A549 (cell line): ENCODE results near the gene ANKRD16. TPM values are rescaled to one million over a fixed set of nuclear protein-coding genes. Genes with fewer than 3 reads are reported as not detected.

Source experiments
- ATAC-seq, 2 experiments: fragments of 200-7000 bp in 1 of 2; fragments of >200 bp in 1 of 2; cut with Nextera tagmentation in 1 of 2; cut with Tn5 transposase in 1 of 2; 3 replicates each; pipeline versions ENCODE4 v1.8.0 to v1.9.1; 2018 to 2020; ENCODE audit warnings: mild to moderate bottlenecking in 1 of 2, moderate library complexity in 1 of 2
- CTCF ChIA-PET: fragments of 300-600 bp; sonication (Branson Sonifier 250); formaldehyde crosslinking; extraction: SDS; loops from one replicate; lab custom pipeline; 2021; ENCODE audit warnings: antibody characterized with exemption, inconsistent platforms; lab: Yijun Ruan, JAX
- POLR2A ChIA-PET: fragments of 350-600 bp; formaldehyde crosslinking; extraction: SDS; loops from one replicate; lab custom pipeline; 2021; ENCODE audit warnings: antibody characterized with exemption, inconsistent platforms; lab: Yijun Ruan, JAX
- DNase-seq, 2 experiments: peaks; one replicate each; pipeline versions ENCODE4 v3.0.0 to v3.0.0-alpha.2; 2011 to 2016; ENCODE audit warnings: low read depth in 1 of 2, low spot score in 1 of 2
- FAIRE-seq: peaks from 2 replicates; lab custom pipeline; 2011; peaks lifted over from hg19 to GRCh38; lab: Jason Lieb, UNC
- H3K27ac ChIP-seq, 2 experiments: fragments of >200 bp; sonication (Bioruptor Twin); formaldehyde crosslinking; 3 replicates each; pipeline ENCODE4 v1.5.1; 2016 to 2017
- H3K4me1 ChIP-seq: fragments of >200 bp; sonication (Bioruptor Twin); formaldehyde crosslinking; 3 replicates; pipeline ENCODE4 v1.6.1; 2016
- H3K4me2 ChIP-seq: fragments of >200 bp; sonication (Bioruptor Twin); formaldehyde crosslinking; 3 replicates; pipeline ENCODE4 v1.6.1; 2016
- H3K4me3 ChIP-seq: fragments of >200 bp; sonication (Bioruptor Twin); formaldehyde crosslinking; 3 replicates; pipeline ENCODE4 v1.5.1; 2016
- H3K9me3 ChIP-seq: fragments of >200 bp; sonication (Bioruptor Twin); formaldehyde crosslinking; 3 replicates; pipeline ENCODE4 v1.6.1; 2016
- BHLHE40 ChIP-seq: IDR thresholded peaks from 2 replicates; pipeline ENCODE4 v1.6.1; 2012; ENCODE audit warnings: low read depth, low read length, inconsistent platforms
- CBX8 ChIP-seq: fragments of 200-600 bp; sonication (generic); IDR thresholded peaks from 2 replicates; pipeline ENCODE4 v1.6.1; 2016
- CEBPB ChIP-seq, 2 experiments: fragments of >200 bp in 1 of 2; sonication (Bioruptor Twin) in 1 of 2; formaldehyde crosslinking in 1 of 2; IDR thresholded peaks; 2 replicates each; pipeline ENCODE4 v1.6.1; 2012 to 2016
- CHD2 ChIP-seq: fragments of 150-350 bp; IDR thresholded peaks from 2 replicates; pipeline ENCODE4 v1.6.1; 2014; ENCODE audit warnings: low read length; ENCODE audit not compliant: partially characterized antibody
- CHD4 ChIP-seq: fragments of 200-600 bp; sonication (generic); IDR thresholded peaks from 2 replicates; pipeline ENCODE4 v1.6.1; 2016; ENCODE audit warnings: antibody characterized with exemption, mild to moderate bottlenecking, borderline replicate concordance
- EHMT2 ChIP-seq: fragments of 200-600 bp; sonication (generic); IDR thresholded peaks from 2 replicates; pipeline ENCODE4 v1.6.1; 2016; ENCODE audit warnings: antibody characterized with exemption, low read depth, mild to moderate bottlenecking, moderate library complexity
- GATA3 ChIP-seq: IDR thresholded peaks from 2 replicates; pipeline ENCODE4 v1.6.1; 2012; ENCODE audit warnings: borderline replicate concordance
- HDAC2 ChIP-seq: fragments of 200-600 bp; sonication (generic); IDR thresholded peaks from 2 replicates; pipeline ENCODE4 v1.6.1; 2016
- HOXA7 ChIP-seq: fragments of 250-450 bp; sonication (Bioruptor Pico); IDR thresholded peaks from 2 replicates; pipeline ENCODE4 v1.5.0; 2020; ENCODE audit warnings: mild to moderate bottlenecking, moderate library complexity
- HOXB13 ChIP-seq: fragments of 250-450 bp; sonication (Bioruptor Pico); IDR thresholded peaks from 2 replicates; pipeline ENCODE4 v1.5.0; 2020; ENCODE audit warnings: low read depth, mild to moderate bottlenecking, moderate library complexity
- HOXB5 ChIP-seq: fragments of 250-450 bp; sonication (Bioruptor Pico); IDR thresholded peaks from 2 replicates; pipeline ENCODE4 v1.5.0; 2020; ENCODE audit warnings: mild to moderate bottlenecking, moderate library complexity
- MAFK ChIP-seq: fragments of 450-650 bp; IDR thresholded peaks from 2 replicates; pipeline ENCODE4 v1.6.1; 2014; ENCODE audit not compliant: partially characterized antibody
- MAZ ChIP-seq: fragments of 150-350 bp; IDR thresholded peaks from 2 replicates; pipeline ENCODE4 v1.6.1; 2014; ENCODE audit warnings: antibody characterized with exemption, low read depth, low read length, borderline replicate concordance
- NPAS2 ChIP-seq: fragments of 250-450 bp; sonication (Bioruptor Pico); IDR thresholded peaks from 2 replicates; pipeline ENCODE4 v1.8.0; 2022; ENCODE audit warnings: mild to moderate bottlenecking, moderate library complexity, borderline replicate concordance
- NR3C1 ChIP-seq: fragments of >200 bp; sonication (Bioruptor Twin); formaldehyde crosslinking; IDR thresholded peaks from 3 replicates; pipeline ENCODE4 v1.6.1; 2017
- PHF8 ChIP-seq: fragments of 200-600 bp; sonication (generic); IDR thresholded peaks from 2 replicates; pipeline ENCODE4 v1.6.1; 2016; ENCODE audit warnings: low read depth, mild to moderate bottlenecking, antibody characterized with exemption, moderate library complexity, borderline replicate concordance
- POLR2A ChIP-seq: IDR thresholded peaks from 2 replicates; pipeline ENCODE4 v1.6.1; 2012; ENCODE audit warnings: mild to moderate bottlenecking, low read length
- RAD21 ChIP-seq, 2 experiments: fragments of >200 bp in 1 of 2; sonication (Bioruptor Twin) in 1 of 2; formaldehyde crosslinking in 1 of 2; IDR thresholded peaks in 1 of 2; conservative IDR thresholded peaks in 1 of 2; 2 replicates in 1 of 2; 3 replicates in 1 of 2; pipeline ENCODE4 v1.6.1; 2012 to 2018; ENCODE audit warnings: inconsistent platforms in 1 of 2
- RCOR1 ChIP-seq: fragments of 150-350 bp; IDR thresholded peaks from 2 replicates; pipeline ENCODE4 v1.6.1; 2014; ENCODE audit warnings: antibody characterized with exemption, low read length, low read depth
- RFX5 ChIP-seq: fragments of 450-650 bp; IDR thresholded peaks from 2 replicates; pipeline ENCODE4 v1.7.1; 2014; ENCODE audit warnings: antibody characterized with exemption, mild to moderate bottlenecking, moderate library complexity
- RNF2 ChIP-seq: fragments of 200-600 bp; sonication (generic); IDR thresholded peaks from 2 replicates; pipeline ENCODE4 v1.6.1; 2016; ENCODE audit warnings: low read depth, mild to moderate bottlenecking, antibody characterized with exemption, moderate library complexity, borderline replicate concordance
- TFCP2L1 ChIP-seq: fragments of 250-450 bp; sonication (Bioruptor Pico); IDR thresholded peaks from 2 replicates; pipeline ENCODE4 v1.5.0; 2021; ENCODE audit warnings: mild to moderate bottlenecking
- ZC3H11A ChIP-seq: fragments of 450-650 bp; IDR thresholded peaks from 2 replicates; pipeline ENCODE4 v1.6.1; 2014; ENCODE audit warnings: antibody characterized with exemption, mild to moderate bottlenecking
- ZFP36 ChIP-seq: fragments of 450-650 bp; IDR thresholded peaks from 2 replicates; pipeline ENCODE4 v1.6.1; 2014; ENCODE audit warnings: borderline replicate concordance; ENCODE audit not compliant: partially characterized antibody
- ZNF302 ChIP-seq: fragments of 250-450 bp; sonication (Bioruptor Pico); IDR thresholded peaks from 2 replicates; pipeline ENCODE4 v1.9.0; 2021; ENCODE audit warnings: inconsistent platforms, mild to moderate bottlenecking, moderate library complexity
- ZSCAN20 ChIP-seq: fragments of 250-450 bp; sonication (Bioruptor Pico); IDR thresholded peaks from 2 replicates; pipeline ENCODE4 v1.8.0; 2022; ENCODE audit warnings: mild to moderate bottlenecking, moderate library complexity
- WGBS: methylation state at CpG from one replicate; pipeline ENCODE4 v1.1.6; 2017; ENCODE audit errors: missing lambda C conversion rate; 5-methylcytosine and 5-hydroxymethylcytosine counted together
- polyA plus RNA-seq, 4 experiments: library from polyadenylated mRNA; depleted of rRNA in 3 of 4; stranded (reverse); fragments of >200 nt; fragmentation: RNase III in 1 of 4; extraction: RNeasy Plus Mini Kit Qiagen cat#74134 plus additional on column Dnase treatment in 1 of 4; gene quantifications; 2 replicates in 3 of 4; 3 replicates in 1 of 4; pipeline ENCODE4 v1.2.3, GENCODE V29; 2011 to 2017
- TF ChIP-seq, protein P1 (sequence below): fragments of >200 bp; sonication (Bioruptor Twin); formaldehyde crosslinking; IDR thresholded peaks from 3 replicates; pipeline ENCODE4 v1.6.1; 2016
- TF ChIP-seq, protein P2 (sequence below): fragments of >200 bp; sonication (Bioruptor Twin); formaldehyde crosslinking; IDR thresholded peaks from 3 replicates; pipeline ENCODE4 v1.5.1; 2016
- TF ChIP-seq, protein P3 (sequence below): fragments of 200-600 bp; sonication (generic); IDR thresholded peaks from 2 replicates; pipeline ENCODE4 v1.6.1; 2016; ENCODE audit warnings: antibody characterized with exemption, mild to moderate bottlenecking, moderate library complexity

ANKRD16 gene
- polyA plus RNA-seq, 2 of the 4 experiments (the other 2 are of a cell fraction) = 7.3 to 8.9 TPM

DNA sequence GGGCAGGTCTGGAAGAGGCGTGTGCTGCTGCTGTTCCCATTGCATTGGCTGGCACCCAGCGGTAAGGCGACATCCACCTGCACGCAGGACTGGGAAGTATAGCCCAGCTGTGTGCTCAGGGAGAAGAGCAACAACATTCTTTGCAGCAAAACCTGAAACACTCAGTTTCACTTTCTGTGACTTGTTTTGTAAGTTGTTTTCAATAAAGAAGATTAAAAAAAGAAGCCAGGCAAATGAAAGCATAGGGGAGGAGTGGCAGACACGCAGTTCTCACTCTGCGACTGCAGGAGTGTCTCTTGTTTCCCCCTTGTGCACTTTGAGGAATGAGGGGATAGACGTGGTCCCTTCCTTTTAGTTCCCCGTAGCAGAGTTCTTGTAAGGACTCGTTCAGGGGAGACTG lies 6.1 kb upstream of the ANKRD16 start:
- TF ChIP-seq HOXA7 (no peak), NR3C1 (no peak), RNF2 (no peak), NPAS2 (CRISPR knock-in tag) (no peak), ZC3H11A (no peak), TFCP2L1 (no peak), GATA3 (no peak), POLR2A (no peak), HOXB13 (CRISPR knock-in tag) (no peak), ZFP36 (no peak), EHMT2 (no peak), ZSCAN20 (CRISPR knock-in tag) (no peak), HDAC2 (no peak), PHF8 (no peak), CHD4 (no peak), RCOR1 (no peak)
- TF ChIP-seq, protein P1, sequence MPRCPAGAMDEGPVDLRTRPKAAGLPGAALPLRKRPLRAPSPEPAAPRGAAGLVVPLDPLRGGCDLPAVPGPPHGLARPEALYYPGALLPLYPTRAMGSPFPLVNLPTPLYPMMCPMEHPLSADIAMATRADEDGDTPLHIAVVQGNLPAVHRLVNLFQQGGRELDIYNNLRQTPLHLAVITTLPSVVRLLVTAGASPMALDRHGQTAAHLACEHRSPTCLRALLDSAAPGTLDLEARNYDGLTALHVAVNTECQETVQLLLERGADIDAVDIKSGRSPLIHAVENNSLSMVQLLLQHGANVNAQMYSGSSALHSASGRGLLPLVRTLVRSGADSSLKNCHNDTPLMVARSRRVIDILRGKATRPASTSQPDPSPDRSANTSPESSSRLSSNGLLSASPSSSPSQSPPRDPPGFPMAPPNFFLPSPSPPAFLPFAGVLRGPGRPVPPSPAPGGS = no peak
- TF ChIP-seq, protein P2, sequence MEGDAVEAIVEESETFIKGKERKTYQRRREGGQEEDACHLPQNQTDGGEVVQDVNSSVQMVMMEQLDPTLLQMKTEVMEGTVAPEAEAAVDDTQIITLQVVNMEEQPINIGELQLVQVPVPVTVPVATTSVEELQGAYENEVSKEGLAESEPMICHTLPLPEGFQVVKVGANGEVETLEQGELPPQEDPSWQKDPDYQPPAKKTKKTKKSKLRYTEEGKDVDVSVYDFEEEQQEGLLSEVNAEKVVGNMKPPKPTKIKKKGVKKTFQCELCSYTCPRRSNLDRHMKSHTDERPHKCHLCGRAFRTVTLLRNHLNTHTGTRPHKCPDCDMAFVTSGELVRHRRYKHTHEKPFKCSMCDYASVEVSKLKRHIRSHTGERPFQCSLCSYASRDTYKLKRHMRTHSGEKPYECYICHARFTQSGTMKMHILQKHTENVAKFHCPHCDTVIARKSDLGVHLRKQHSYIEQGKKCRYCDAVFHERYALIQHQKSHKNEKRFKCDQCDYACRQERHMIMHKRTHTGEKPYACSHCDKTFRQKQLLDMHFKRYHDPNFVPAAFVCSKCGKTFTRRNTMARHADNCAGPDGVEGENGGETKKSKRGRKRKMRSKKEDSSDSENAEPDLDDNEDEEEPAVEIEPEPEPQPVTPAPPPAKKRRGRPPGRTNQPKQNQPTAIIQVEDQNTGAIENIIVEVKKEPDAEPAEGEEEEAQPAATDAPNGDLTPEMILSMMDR = no peak
- TF ChIP-seq, protein P3, sequence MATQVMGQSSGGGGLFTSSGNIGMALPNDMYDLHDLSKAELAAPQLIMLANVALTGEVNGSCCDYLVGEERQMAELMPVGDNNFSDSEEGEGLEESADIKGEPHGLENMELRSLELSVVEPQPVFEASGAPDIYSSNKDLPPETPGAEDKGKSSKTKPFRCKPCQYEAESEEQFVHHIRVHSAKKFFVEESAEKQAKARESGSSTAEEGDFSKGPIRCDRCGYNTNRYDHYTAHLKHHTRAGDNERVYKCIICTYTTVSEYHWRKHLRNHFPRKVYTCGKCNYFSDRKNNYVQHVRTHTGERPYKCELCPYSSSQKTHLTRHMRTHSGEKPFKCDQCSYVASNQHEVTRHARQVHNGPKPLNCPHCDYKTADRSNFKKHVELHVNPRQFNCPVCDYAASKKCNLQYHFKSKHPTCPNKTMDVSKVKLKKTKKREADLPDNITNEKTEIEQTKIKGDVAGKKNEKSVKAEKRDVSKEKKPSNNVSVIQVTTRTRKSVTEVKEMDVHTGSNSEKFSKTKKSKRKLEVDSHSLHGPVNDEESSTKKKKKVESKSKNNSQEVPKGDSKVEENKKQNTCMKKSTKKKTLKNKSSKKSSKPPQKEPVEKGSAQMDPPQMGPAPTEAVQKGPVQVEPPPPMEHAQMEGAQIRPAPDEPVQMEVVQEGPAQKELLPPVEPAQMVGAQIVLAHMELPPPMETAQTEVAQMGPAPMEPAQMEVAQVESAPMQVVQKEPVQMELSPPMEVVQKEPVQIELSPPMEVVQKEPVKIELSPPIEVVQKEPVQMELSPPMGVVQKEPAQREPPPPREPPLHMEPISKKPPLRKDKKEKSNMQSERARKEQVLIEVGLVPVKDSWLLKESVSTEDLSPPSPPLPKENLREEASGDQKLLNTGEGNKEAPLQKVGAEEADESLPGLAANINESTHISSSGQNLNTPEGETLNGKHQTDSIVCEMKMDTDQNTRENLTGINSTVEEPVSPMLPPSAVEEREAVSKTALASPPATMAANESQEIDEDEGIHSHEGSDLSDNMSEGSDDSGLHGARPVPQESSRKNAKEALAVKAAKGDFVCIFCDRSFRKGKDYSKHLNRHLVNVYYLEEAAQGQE = no peak
- ATAC-seq = no peak
- ChIA-PET POLR2A (no interaction called here), CTCF (interaction anchor here (0.6 to 1.7 kb wide), 2 partner anchors 23 to 192 kb away, joined by 3 to 4 read pairs; no protein-coding TSS in a partner anchor)
- Histone ChIP-seq H3K9me3 (no peaks in the 10 kb centered on the region; the same call in 2 of the 3 replicates), H3K4me2 (no peak overlapping the region), H3K27ac (no peak overlapping the region), H3K4me3 (no peak overlapping the region), H3K4me1 (peaks cover 8% of the 10 kb centered on the region)
- FAIRE-seq = no peak
- 93% methylated on average over 9 of the region's 9 CpGs for WGBS
- DNase-seq = no peak

DNA sequence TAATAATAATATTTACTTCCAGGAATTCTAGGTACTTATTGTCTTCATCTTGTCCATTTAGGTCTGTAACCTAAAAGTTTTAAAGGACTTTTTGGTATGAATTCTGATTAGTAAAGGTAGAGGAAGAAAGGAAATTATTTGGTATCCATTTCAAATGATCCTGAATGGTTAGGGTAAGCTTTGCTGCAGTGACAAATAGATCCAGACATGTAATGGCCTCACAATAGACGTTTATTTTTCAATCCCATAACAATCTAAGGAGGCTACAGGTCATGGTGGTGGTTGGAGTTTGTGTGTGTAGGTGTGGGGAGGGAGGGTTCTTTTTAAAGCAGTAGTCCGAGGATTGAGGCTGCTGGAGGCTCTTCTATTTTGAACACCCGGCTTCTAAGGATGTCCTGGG lies 5.7 kb upstream of the ANKRD16 start:
- POLR2A ChIA-PET = no interaction called here
- DNase-seq (no peak), ATAC-seq (no peak), FAIRE-seq (no peak)
- Histone ChIP-seq H3K9me3 (no peaks in the 10 kb centered on the region; the same call in 2 of the 3 replicates), H3K4me3 (no peak overlapping the region), H3K4me2 (no peak overlapping the region), H3K27ac (no peak overlapping the region), H3K4me1 (peaks cover 8% of the 10 kb centered on the region)
- WGBS = 93% methylated on average over 3 of the region's 3 CpGs
- CTCF ChIA-PET = interaction anchor here (1.7 kb wide), 1 partner anchor 22 kb away, joined by 4 read pairs; no protein-coding TSS in a partner anchor
- TF ChIP-seq RAD21 (conservative IDR thresholded peaks at IDR 0.05 in 1 of 2, IDR thresholded peaks at IDR 0.05 in 1 of 2) (no peak), CHD2 (no peak), MAZ (no peak), NPAS2 (CRISPR knock-in tag) (no peak), RFX5 (no peak), ZNF302 (no peak), NR3C1 (no peak), HOXB5 (CRISPR knock-in tag) (no peak), CEBPB (IDR thresholded peaks at IDR 0.05) (no peak), TFCP2L1 (no peak), BHLHE40 (no peak), MAFK (no peak), RNF2 (no peak), CBX8 (no peak)
- TF ChIP-seq, protein P2 = no peak
